Stimulated activated memory B cell treated with anti-CD40 and anti-IgM and Interleukin-4, amounts not matched to agents 10 μg/mL and 1 μg/mL and 100 μg/mL, for 72 hours (primary cell): Measurements from ENCODE around the gene CCDC57.
"Not testable (repeated sequence)": the region's sequence is repeated elsewhere in the genome, so short reads cannot be mapped to it uniquely, and the experiment has no call there.

ENCODE experiments used
- ATAC-seq: fragments of 150-1000 bp; cut with Tn5 transposase; 2 replicates; pipeline ENCODE4 v1.10.0; 2021
- H3K27ac Mint-ChIP-seq: one replicate; pipeline ENCODE4 v1.8.0; 2022; ENCODE audit warnings: mild to moderate bottlenecking, mixed read lengths
- H3K27me3 Mint-ChIP-seq: one replicate; pipeline ENCODE4 v1.8.0; 2022; ENCODE audit warnings: mixed read lengths
- H3K36me3 Mint-ChIP-seq: one replicate; pipeline ENCODE4 v1.8.0; 2022; ENCODE audit warnings: mixed read lengths
- H3K4me1 Mint-ChIP-seq: one replicate; pipeline ENCODE4 v1.8.0; 2022; ENCODE audit warnings: mixed read lengths
- H3K4me3 Mint-ChIP-seq: one replicate; pipeline ENCODE4 v1.8.0; 2022; ENCODE audit warnings: mild to moderate bottlenecking, moderate library complexity, mixed read lengths
- H3K9me3 Mint-ChIP-seq: one replicate; pipeline ENCODE4 v1.8.0; 2022; ENCODE audit warnings: mixed read lengths

CCDC57 gene

DNA sequence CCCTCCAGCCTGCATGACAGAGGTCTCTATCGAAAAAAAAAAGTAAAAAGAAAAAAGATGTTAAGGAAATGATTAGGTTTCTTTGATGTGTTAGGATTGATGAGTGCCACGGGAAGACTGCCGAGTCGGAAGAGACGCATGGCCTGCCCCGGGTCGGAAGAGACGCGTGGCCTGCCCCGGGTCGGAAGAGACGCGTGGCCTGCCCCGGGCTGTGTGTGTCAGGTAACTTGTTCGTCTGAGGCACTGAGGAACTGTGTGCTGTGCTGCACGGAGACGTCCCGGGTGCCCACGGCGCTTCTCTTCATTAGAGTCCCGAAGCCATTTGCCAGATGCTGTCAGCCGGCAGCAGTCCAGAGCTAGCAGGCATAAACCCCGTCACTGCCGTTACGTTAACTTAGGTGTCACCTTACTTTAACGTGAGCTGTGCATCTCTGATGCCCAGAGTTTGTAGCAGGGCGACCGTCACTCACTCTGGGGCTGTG lies 74.1 kb downstream of the CCDC57 start:
- ATAC-seq, result no peak
- no peak overlapping the region for H3K27ac Mint-ChIP-seq
- no peaks in the 10 kb centered on the region for H3K4me1 Mint-ChIP-seq
- H3K4me3 Mint-ChIP-seq, result no peak overlapping the region
- no peaks in the 10 kb centered on the region for H3K9me3 Mint-ChIP-seq
- no peaks in the 10 kb centered on the region for H3K27me3 Mint-ChIP-seq
- H3K36me3 Mint-ChIP-seq, result peaks cover 16% of the 10 kb centered on the region

GRCh38 chr17:82134101-82134500 lies 78.5 kb downstream of the CCDC57 start:
- Mint-ChIP-seq H3K27ac (no peak overlapping the region), H3K36me3 (peaks cover 9% of the 10 kb centered on the region), H3K4me3 (no peak overlapping the region), H3K27me3 (no peaks in the 10 kb centered on the region), H3K9me3 (no peaks in the 10 kb centered on the region), H3K4me1 (no peaks in the 10 kb centered on the region)
- ATAC-seq, result no peak

GRCh38 chr17:82133166-82133953 lies 79.3 kb downstream of the CCDC57 start:
- H3K27me3 Mint-ChIP-seq, H3K4me1 Mint-ChIP-seq, ATAC-seq, H3K9me3 Mint-ChIP-seq, H3K36me3 Mint-ChIP-seq, H3K27ac Mint-ChIP-seq, H3K4me3 Mint-ChIP-seq: not testable (repeated sequence)

DNA sequence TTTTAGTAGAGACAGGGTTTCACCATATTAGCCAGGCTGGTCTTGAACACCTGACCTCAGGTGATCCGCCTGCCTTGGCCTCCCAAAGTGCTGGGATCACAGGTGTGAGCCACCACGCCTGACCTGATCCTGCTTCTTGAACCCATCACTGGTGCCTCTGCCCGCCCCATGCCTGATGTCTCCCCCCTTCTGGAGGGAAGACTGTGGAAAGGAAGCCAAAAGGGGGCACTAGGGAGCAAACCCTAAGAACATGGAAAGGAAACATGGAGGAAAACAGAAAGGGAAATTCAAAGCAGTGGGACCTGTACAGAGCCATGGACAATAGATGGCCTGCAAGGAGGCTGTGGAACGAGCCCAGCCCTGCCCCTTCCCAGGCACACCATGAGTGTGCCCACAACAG lies 83.5 kb downstream of the CCDC57 start:
- no peaks in the 10 kb centered on the region for H3K27me3 Mint-ChIP-seq
- H3K9me3 Mint-ChIP-seq, result no peaks in the 10 kb centered on the region
- H3K4me1 Mint-ChIP-seq, result no peaks in the 10 kb centered on the region
- peaks cover 24% of the 10 kb centered on the region for H3K36me3 Mint-ChIP-seq
- no peak for ATAC-seq
- H3K4me3 Mint-ChIP-seq, result no peak overlapping the region
- H3K27ac Mint-ChIP-seq, result no peak overlapping the region

GRCh38 chr17:82128287-82128686 lies 84.4 kb downstream of the CCDC57 start:
- ATAC-seq, result no peak
- Mint-ChIP-seq H3K4me1 (no peaks in the 10 kb centered on the region), H3K36me3 (peaks cover 31% of the 10 kb centered on the region), H3K27ac (no peak overlapping the region), H3K4me3 (no peak overlapping the region), H3K27me3 (no peaks in the 10 kb centered on the region), H3K9me3 (no peaks in the 10 kb centered on the region)

- Mint-ChIP-seq H3K4me3 (no peak overlapping the region), H3K27ac (no peak overlapping the region)
- ATAC-seq, result no peak
These were observed 84.9 kb downstream of the CCDC57 start for GRCh38 chr17:82127704-82128103.

DNA sequence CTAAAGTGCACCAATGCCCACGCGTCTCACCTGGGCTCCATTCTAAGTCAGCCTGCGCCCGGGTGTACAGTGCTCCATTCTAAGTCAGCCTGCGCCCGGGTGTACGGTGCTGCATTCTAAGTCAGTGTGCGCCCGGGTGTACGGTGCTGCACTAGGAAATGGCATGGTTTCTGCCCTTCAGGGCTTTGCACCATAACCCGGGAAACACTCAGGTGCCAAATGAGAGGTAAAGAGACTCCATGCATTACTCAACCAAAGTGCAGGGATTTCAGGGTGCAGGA lies 85.4 kb downstream of the CCDC57 start:
- no peaks in the 10 kb centered on the region for H3K27me3 Mint-ChIP-seq
- no peak for ATAC-seq
- no peaks in the 10 kb centered on the region for H3K9me3 Mint-ChIP-seq
- peaks cover 40% of the 10 kb centered on the region for H3K36me3 Mint-ChIP-seq
- H3K27ac Mint-ChIP-seq, result no peak overlapping the region
- H3K4me3 Mint-ChIP-seq, result no peak overlapping the region
- H3K4me1 Mint-ChIP-seq, result no peaks in the 10 kb centered on the region

More at GRCh38 chr17:82127704-82128103, 84.9 kb downstream of the CCDC57 start:
- Mint-ChIP-seq H3K9me3 (no peaks in the 10 kb centered on the region), H3K27me3 (no peaks in the 10 kb centered on the region), H3K36me3 (peaks cover 37% of the 10 kb centered on the region), H3K4me1 (no peaks in the 10 kb centered on the region)

GRCh38 chr17:82126556-82127314 lies 85.9 kb downstream of the CCDC57 start:
- no peak for ATAC-seq
- Mint-ChIP-seq H3K9me3 (no peaks in the 10 kb centered on the region), H3K4me1 (no peaks in the 10 kb centered on the region), H3K27ac (no peak overlapping the region), H3K4me3 (no peak overlapping the region), H3K36me3 (peaks cover 40% of the 10 kb centered on the region), H3K27me3 (no peaks in the 10 kb centered on the region)

GRCh38 chr17:82124101-82124500 lies 88.5 kb downstream of the CCDC57 start:
- no peak overlapping the region for H3K4me3 Mint-ChIP-seq
- H3K27me3 Mint-ChIP-seq, result no peaks in the 10 kb centered on the region
- H3K36me3 Mint-ChIP-seq, result peaks cover 46% of the 10 kb centered on the region
- no peaks in the 10 kb centered on the region for H3K4me1 Mint-ChIP-seq
- no peaks in the 10 kb centered on the region for H3K9me3 Mint-ChIP-seq
- H3K27ac Mint-ChIP-seq, result no peak overlapping the region
- ATAC-seq, result no peak

- no peaks in the 10 kb centered on the region for H3K27me3 Mint-ChIP-seq
- no peaks in the 10 kb centered on the region for H3K4me1 Mint-ChIP-seq
- no peaks in the 10 kb centered on the region for H3K9me3 Mint-ChIP-seq
- no peak overlapping the region for H3K4me3 Mint-ChIP-seq
- no peak for ATAC-seq
- no peak overlapping the region for H3K27ac Mint-ChIP-seq
- peaks cover 43% of the 10 kb centered on the region for H3K36me3 Mint-ChIP-seq
These were observed 90.7 kb downstream of the CCDC57 start for GRCh38 chr17:82121660-82122629.

- ATAC-seq, result no peak
- no peaks in the 10 kb centered on the region for H3K27me3 Mint-ChIP-seq
- no peak overlapping the region for H3K4me3 Mint-ChIP-seq
- no peak overlapping the region for H3K27ac Mint-ChIP-seq
- H3K36me3 Mint-ChIP-seq, result peaks cover 36% of the 10 kb centered on the region
- H3K4me1 Mint-ChIP-seq, result no peaks in the 10 kb centered on the region
- H3K9me3 Mint-ChIP-seq, result no peaks in the 10 kb centered on the region
These were observed 91.4 kb downstream of the CCDC57 start for GRCh38 chr17:82121246-82121645.

DNA sequence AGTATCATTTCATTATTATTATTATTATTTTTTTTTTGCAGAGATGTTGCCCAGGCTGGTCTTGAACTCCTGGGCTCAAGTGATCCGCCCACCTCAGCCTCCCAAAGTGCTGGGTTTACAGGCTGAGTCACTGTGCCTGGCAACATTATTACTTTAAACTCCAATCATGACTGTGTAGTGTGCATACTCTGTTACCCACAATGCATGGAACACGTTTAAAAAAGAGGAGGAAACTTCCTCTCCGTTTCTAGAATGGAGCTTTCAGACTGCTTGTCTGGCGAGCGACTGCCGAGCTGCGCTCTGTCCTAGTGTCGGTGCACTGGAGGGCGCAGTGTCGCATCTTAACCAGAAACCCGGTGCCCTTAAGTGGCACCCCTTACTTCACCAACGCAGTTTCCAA lies 92.5 kb downstream of the CCDC57 start:
- H3K9me3 Mint-ChIP-seq, result no peaks in the 10 kb centered on the region
- H3K4me1 Mint-ChIP-seq, result no peaks in the 10 kb centered on the region
- peaks cover 31% of the 10 kb centered on the region for H3K36me3 Mint-ChIP-seq
- no peak for ATAC-seq
- no peak overlapping the region for H3K27ac Mint-ChIP-seq
- no peaks in the 10 kb centered on the region for H3K27me3 Mint-ChIP-seq
- no peak overlapping the region for H3K4me3 Mint-ChIP-seq

DNA sequence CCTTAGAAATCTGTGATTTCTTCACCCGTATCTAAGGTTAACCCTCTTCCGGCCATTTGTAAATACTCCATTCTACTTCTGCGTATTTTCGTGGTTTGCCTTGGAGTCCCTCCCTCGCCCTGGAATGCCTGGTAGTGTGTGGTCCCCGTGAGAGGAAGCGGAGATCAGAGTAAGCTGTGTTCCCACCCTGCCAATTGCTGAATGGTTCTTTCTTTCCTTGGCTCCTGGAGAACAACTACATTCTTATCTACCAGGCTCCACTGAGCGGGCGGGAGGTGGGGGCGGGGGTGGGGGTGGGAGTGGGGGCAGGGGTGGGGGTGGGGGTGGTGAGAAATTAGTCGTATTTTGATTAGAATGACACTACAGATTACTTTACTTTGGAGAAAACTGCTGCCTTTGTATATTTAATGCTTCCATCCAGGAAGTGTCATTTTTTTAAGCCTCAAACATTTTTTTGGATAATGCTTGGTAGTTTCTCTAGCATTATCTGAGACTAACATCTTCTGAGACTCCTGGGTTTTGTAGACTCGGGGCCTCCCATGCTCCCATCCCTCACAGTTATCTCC lies 93.7 kb downstream of the CCDC57 start:
- no peak overlapping the region for H3K4me3 Mint-ChIP-seq
- H3K27me3 Mint-ChIP-seq, result no peaks in the 10 kb centered on the region
- H3K4me1 Mint-ChIP-seq, result no peaks in the 10 kb centered on the region
- H3K9me3 Mint-ChIP-seq, result no peaks in the 10 kb centered on the region
- ATAC-seq, result no peak
- H3K27ac Mint-ChIP-seq, result no peak overlapping the region
- H3K36me3 Mint-ChIP-seq, result peaks cover 19% of the 10 kb centered on the region

- H3K4me3 Mint-ChIP-seq, result no peak overlapping the region
- H3K27me3 Mint-ChIP-seq, result no peaks in the 10 kb centered on the region
- ATAC-seq, result no peak
- H3K36me3 Mint-ChIP-seq, result peaks cover 14% of the 10 kb centered on the region
- H3K4me1 Mint-ChIP-seq, result no peaks in the 10 kb centered on the region
- H3K27ac Mint-ChIP-seq, result no peak overlapping the region
- no peaks in the 10 kb centered on the region for H3K9me3 Mint-ChIP-seq
These were observed 94.4 kb downstream of the CCDC57 start for GRCh38 chr17:82118168-82118814.
